Liver (tissue), 9 donors: ENCODE measurements around the gene AKR1C8. TPM values are rescaled to one million over a fixed set of nuclear protein-coding genes. Genes with fewer than 3 reads are reported as not detected.

Experiments used
- DNase-seq: peaks from one replicate; pipeline ENCODE4 v3.0.0-alpha.2; 2017; ENCODE audit warnings: low spot score
- H3K27ac ChIP-seq, 2 donors: one replicate each; pipeline ENCODE4 v1.7.0; 2013; ENCODE audit warnings: inconsistent platforms in 2 of 2, low read length in 2 of 2, control low read depth in 1 of 2, low read depth in 1 of 2, mild to moderate bottlenecking in 1 of 2
- H3K27me3 ChIP-seq, 4 donors: one replicate each; pipeline versions ENCODE4 v1.6.1 to v1.7.0; 2013; ENCODE audit warnings: low read length in 3 of 4, inconsistent platforms in 1 of 4, mild to moderate bottlenecking in 1 of 4, moderate library complexity in 1 of 4; ENCODE audit not compliant: control insufficient read depth in 4 of 4, insufficient read depth in 4 of 4
- H3K36me3 ChIP-seq, 4 donors: one replicate each; pipeline versions ENCODE4 v1.6.1 to v1.7.0; 2013; ENCODE audit warnings: low read length in 3 of 4, mild to moderate bottlenecking in 3 of 4, low read depth in 1 of 4, moderate library complexity in 1 of 4; ENCODE audit not compliant: control insufficient read depth in 4 of 4, insufficient read depth in 3 of 4
- H3K4me1 ChIP-seq, 4 donors: one replicate each; pipeline versions ENCODE4 v1.6.1 to v1.7.0; 2013; ENCODE audit warnings: low read length in 3 of 4, mild to moderate bottlenecking in 3 of 4, moderate library complexity in 1 of 4; ENCODE audit not compliant: control insufficient read depth in 4 of 4, insufficient read depth in 4 of 4
- H3K4me3 ChIP-seq, 3 donors: one replicate each; pipeline versions ENCODE4 v1.6.1 to v1.7.0; 2013; ENCODE audit warnings: low read length in 3 of 3, control low read depth in 1 of 3, low read depth in 1 of 3, mild to moderate bottlenecking in 1 of 3
- H3K9ac ChIP-seq, 2 donors: one replicate each; pipeline ENCODE4 v1.7.0; 2013; ENCODE audit warnings: low read length in 2 of 2, mild to moderate bottlenecking in 2 of 2, moderate library complexity in 2 of 2, control low read depth in 1 of 2, low read depth in 1 of 2
- H3K9me3 ChIP-seq, 4 donors: one replicate each; pipeline versions ENCODE4 v1.6.1 to v1.7.0; 2013; ENCODE audit warnings: low read length in 3 of 4; ENCODE audit not compliant: control insufficient read depth in 4 of 4
- EGR1 ChIP-seq, 2 donors: IDR thresholded peaks; 2 replicates each; pipeline ENCODE4 v1.6.1; 2016 to 2018; ENCODE audit warnings: antibody characterized with exemption in 2 of 2, low read depth in 2 of 2
- FOXA1 ChIP-seq: IDR thresholded peaks from 2 replicates; pipeline ENCODE4 v1.6.1; 2016; ENCODE audit warnings: antibody characterized with exemption
- FOXA2 ChIP-seq: IDR thresholded peaks from 2 replicates; pipeline ENCODE4 v1.6.1; 2016; ENCODE audit warnings: antibody characterized with exemption
- GABPA ChIP-seq, 2 donors: IDR thresholded peaks in 1 of 2; conservative IDR thresholded peaks in 1 of 2; 2 replicates each; pipeline ENCODE4 v1.6.1; 2016; ENCODE audit warnings: antibody characterized with exemption in 2 of 2, mild to moderate bottlenecking in 1 of 2, moderate library complexity in 1 of 2
- HNF4A ChIP-seq, 2 donors: conservative IDR thresholded peaks; 2 replicates each; pipeline ENCODE4 v1.6.1; 2016; ENCODE audit warnings: antibody characterized with exemption in 2 of 2, mild to moderate bottlenecking in 2 of 2
- HNF4G ChIP-seq: IDR thresholded peaks from 2 replicates; pipeline ENCODE4 v1.6.1; 2016; ENCODE audit warnings: antibody characterized with exemption
- JUND ChIP-seq, 2 donors: IDR thresholded peaks; 2 replicates each; pipeline ENCODE4 v1.6.1; 2016; ENCODE audit warnings: antibody characterized with exemption in 2 of 2
- NR2F2 ChIP-seq: IDR thresholded peaks from 2 replicates; pipeline ENCODE4 v1.6.1; 2016; ENCODE audit warnings: antibody characterized with exemption
- RAD21 ChIP-seq, 2 donors: IDR thresholded peaks; 2 replicates each; pipeline ENCODE4 v1.6.1; 2016; ENCODE audit warnings: antibody characterized with exemption in 2 of 2, mild to moderate bottlenecking in 2 of 2
- REST ChIP-seq: IDR thresholded peaks from 2 replicates; pipeline ENCODE4 v1.6.1; 2016; ENCODE audit warnings: antibody characterized with exemption, mild to moderate bottlenecking
- RXRA ChIP-seq, 2 donors: IDR thresholded peaks; 2 replicates each; pipeline ENCODE4 v1.6.1; 2017 to 2018; ENCODE audit warnings: antibody characterized with exemption in 2 of 2, mild to moderate bottlenecking in 1 of 2
- SP1 ChIP-seq: IDR thresholded peaks from 2 replicates; pipeline ENCODE4 v1.6.1; 2018; ENCODE audit warnings: antibody characterized with exemption, mild to moderate bottlenecking
- TAF1 ChIP-seq: conservative IDR thresholded peaks from 2 replicates; pipeline ENCODE4 v1.6.1; 2016; ENCODE audit warnings: antibody characterized with exemption, mild to moderate bottlenecking
- YY1 ChIP-seq: IDR thresholded peaks from 2 replicates; pipeline ENCODE4 v1.6.1; 2016; ENCODE audit warnings: antibody characterized with exemption, mild to moderate bottlenecking
- ZBTB33 ChIP-seq: IDR thresholded peaks from 2 replicates; pipeline ENCODE4 v1.6.1; 2016; ENCODE audit warnings: antibody characterized with exemption
- WGBS: extraction: QIAGEN DNeasy Blood & Tissue Kit; methylation state at CpG from one replicate; pipeline ENCODE4 v1.1.7; 2013; 5-methylcytosine and 5-hydroxymethylcytosine counted together
- polyA plus RNA-seq, 2 donors: library from polyadenylated mRNA; stranded (reverse) in 1 of 2; unstranded in 1 of 2; fragments of 200-250 nt in 1 of 2; fragments of >200 nt in 1 of 2; fragmentation: Nextera tagmentation in 1 of 2; extraction: Ambion mirVana in 1 of 2; gene quantifications; one replicate each; pipeline versions ENCODE4 v1.2.1 to v1.2.3, GENCODE V29; 2013 to 2015
- total RNA-seq, 2 donors: library from RNA; depleted of rRNA; stranded (reverse); fragments of >200 nt; gene quantifications; one replicate each; pipeline ENCODE4 v1.2.3, GENCODE V29; 2014
- TF ChIP-seq, protein P1 (sequence below): IDR thresholded peaks from 2 replicates; pipeline ENCODE4 v1.6.1; 2016; ENCODE audit warnings: antibody characterized with exemption
- TF ChIP-seq, protein P2 (sequence below): IDR thresholded peaks from 2 replicates; pipeline ENCODE4 v1.6.1; 2016; ENCODE audit warnings: antibody characterized with exemption
- TF ChIP-seq, protein P3 (sequence below): fragments of 150-350 bp; IDR thresholded peaks from 2 replicates; pipeline ENCODE4 v1.5.1; 2017; ENCODE audit warnings: improper control_type of control experiment, low read depth, low read length; ENCODE audit not compliant: missing input control
- donor health status: healthy.
- donor health status: healthy.
- donor health status: healthy.
- donor health status: healthy.
- donor health status: healthy.

AKR1C8 gene
- total and polyA plus RNA-seq, 4 donors: 2.5 to 28.5 (median 19.2) TPM; not detected in 1

DNA sequence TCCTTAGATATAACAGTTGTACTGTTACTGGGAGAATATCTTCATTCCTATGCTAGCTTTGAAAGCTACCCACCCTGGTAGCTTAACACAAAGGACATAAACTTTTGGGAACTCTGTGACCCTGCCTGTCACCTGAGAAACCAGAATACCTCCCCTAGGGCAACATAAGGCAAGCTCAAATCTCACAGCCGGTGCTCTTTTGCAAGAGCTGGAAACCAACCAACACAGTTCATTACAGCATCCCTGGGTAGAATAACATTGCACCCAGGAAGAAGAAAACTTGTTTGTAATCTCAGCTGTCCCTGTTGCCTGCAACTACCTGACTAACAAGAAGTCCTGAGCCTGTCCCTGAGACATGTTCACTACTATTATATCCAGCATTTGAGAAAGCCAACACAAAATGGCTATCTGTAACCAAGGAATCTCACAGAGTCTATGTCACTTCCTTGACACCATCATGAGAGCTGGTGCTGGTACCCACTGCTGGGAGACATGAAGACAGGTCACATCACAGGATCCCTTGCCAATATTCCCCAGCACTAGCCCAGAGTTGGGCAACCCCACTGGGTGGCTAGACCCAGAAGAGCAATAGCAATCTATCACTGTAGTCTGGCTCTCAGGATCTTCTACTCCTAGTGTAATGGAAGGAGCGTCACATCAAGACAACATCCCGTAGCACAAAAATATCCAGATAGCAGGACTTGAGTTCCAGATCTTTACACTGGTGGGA is 59.5 kb downstream of the AKR1C8 start:
- no peak overlapping the region for H3K4me3 ChIP-seq
- no peaks in the 10 kb centered on the region for H3K9me3 ChIP-seq
- no peaks in the 10 kb centered on the region for H3K27me3 ChIP-seq
- peak overlapping the region; percentile 51 to 70 for H3K27ac ChIP-seq
- peaks cover 3 to 20% (median 12%) of the 10 kb centered on the region in 4 donors for H3K36me3 ChIP-seq
- H3K9ac ChIP-seq: no peak overlapping the region
- 77% methylated on average over 3 of the region's 3 CpGs for WGBS
- H3K4me1 ChIP-seq: peaks cover 8 to 36% (median 31%) of the 10 kb centered on the region in 4 donors
- DNase-seq: no peak
- TF ChIP-seq ZBTB33 (no peak), JUND (IDR thresholded peaks at IDR 0.05) (peak; percentile 65 to 66), HNF4A (conservative IDR thresholded peaks at IDR 0.05) (peak; percentile 75 to 82), FOXA2 (peak; percentile 37), HNF4G (peak; percentile 27), RAD21 (IDR thresholded peaks at IDR 0.05) (peak; percentile 36 to 58), TAF1 (no peak), FOXA1 (peak; percentile 22), RXRA (IDR thresholded peaks at IDR 0.05) (peak; percentile 86 to 91), YY1 (no peak), GABPA (IDR thresholded peaks at IDR 0.05 in 1 of 2, conservative IDR thresholded peaks at IDR 0.05 in 1 of 2) (peak in 1 of 2 donors; percentile 11), SP1 (peak; percentile 68)
- TF ChIP-seq, protein P1, sequence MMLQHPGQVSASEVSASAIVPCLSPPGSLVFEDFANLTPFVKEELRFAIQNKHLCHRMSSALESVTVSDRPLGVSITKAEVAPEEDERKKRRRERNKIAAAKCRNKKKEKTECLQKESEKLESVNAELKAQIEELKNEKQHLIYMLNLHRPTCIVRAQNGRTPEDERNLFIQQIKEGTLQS: peak; percentile 36
- TF ChIP-seq, protein P2, sequence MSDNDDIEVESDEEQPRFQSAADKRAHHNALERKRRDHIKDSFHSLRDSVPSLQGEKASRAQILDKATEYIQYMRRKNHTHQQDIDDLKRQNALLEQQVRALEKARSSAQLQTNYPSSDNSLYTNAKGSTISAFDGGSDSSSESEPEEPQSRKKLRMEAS: peak; percentile 31

DNA sequence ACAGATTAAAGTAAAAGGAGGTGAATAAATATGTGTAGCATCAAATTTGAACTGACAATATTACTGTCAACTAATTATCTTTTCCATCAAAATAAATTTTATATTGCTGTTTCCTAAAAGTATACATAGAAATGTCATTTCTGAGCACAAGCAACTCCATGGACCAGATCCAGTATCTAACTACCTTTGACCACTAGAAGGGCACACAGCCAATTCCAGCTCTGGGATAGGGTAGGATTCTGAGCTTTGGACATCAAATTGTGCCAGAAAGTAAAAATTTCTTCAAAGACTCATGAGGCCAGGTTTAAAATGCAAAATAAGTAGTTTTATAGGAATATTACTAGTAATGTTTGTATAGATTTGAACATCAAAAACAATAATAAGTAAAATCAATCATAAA is 61.1 kb downstream of the AKR1C8 start:
- Histone ChIP-seq H3K9me3 (no peaks in the 10 kb centered on the region), H3K4me1 (peaks cover 8 to 36% (median 31%) of the 10 kb centered on the region in 4 donors), H3K9ac (no peak overlapping the region), H3K27me3 (no peaks in the 10 kb centered on the region), H3K4me3 (no peak overlapping the region), H3K27ac (no peak overlapping the region), H3K36me3 (peaks cover 3 to 20% (median 12%) of the 10 kb centered on the region in 4 donors)
- DNase-seq: no peak
- peak; percentile 9 for TF ChIP-seq YY1
- no peak for TF ChIP-seq TAF1
- TF ChIP-seq NR2F2: no peak
- peak; percentile 54 to 58 for TF ChIP-seq RAD21 (IDR thresholded peaks at IDR 0.05)
- TF ChIP-seq REST: no peak
- TF ChIP-seq GABPA (IDR thresholded peaks at IDR 0.05 in 1 of 2, conservative IDR thresholded peaks at IDR 0.05 in 1 of 2): no peak
- TF ChIP-seq, protein P2: no peak
- no peak for TF ChIP-seq FOXA1
- TF ChIP-seq JUND (IDR thresholded peaks at IDR 0.05): no peak
- TF ChIP-seq EGR1 (IDR thresholded peaks at IDR 0.05; ENCODE audit: low read depth in 2 of 2): no peak
- TF ChIP-seq HNF4G: peak; percentile 77
- peak; percentile 33 for TF ChIP-seq SP1
- TF ChIP-seq FOXA2: no peak
- peak; percentile 23 to 58 for TF ChIP-seq RXRA (IDR thresholded peaks at IDR 0.05)
- TF ChIP-seq HNF4A (conservative IDR thresholded peaks at IDR 0.05): peak; percentile 82 to 87
- TF ChIP-seq, protein P3, sequence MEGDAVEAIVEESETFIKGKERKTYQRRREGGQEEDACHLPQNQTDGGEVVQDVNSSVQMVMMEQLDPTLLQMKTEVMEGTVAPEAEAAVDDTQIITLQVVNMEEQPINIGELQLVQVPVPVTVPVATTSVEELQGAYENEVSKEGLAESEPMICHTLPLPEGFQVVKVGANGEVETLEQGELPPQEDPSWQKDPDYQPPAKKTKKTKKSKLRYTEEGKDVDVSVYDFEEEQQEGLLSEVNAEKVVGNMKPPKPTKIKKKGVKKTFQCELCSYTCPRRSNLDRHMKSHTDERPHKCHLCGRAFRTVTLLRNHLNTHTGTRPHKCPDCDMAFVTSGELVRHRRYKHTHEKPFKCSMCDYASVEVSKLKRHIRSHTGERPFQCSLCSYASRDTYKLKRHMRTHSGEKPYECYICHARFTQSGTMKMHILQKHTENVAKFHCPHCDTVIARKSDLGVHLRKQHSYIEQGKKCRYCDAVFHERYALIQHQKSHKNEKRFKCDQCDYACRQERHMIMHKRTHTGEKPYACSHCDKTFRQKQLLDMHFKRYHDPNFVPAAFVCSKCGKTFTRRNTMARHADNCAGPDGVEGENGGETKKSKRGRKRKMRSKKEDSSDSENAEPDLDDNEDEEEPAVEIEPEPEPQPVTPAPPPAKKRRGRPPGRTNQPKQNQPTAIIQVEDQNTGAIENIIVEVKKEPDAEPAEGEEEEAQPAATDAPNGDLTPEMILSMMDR: peak; percentile 12
- TF ChIP-seq, protein P1: no peak
- no peak for TF ChIP-seq ZBTB33
